Adipocyte (in vitro differentiated cells): Measurements from ENCODE around the gene GRIN3B.
A peak's percentile ranks its signal among the peaks of the same experiment; 100 is the strongest.

Experiments used
- DNase-seq: peaks from one replicate; pipeline ENCODE4 v3.0.0-alpha.2; 2015; ENCODE audit warnings: low read depth
- H3K27me3 ChIP-seq: replicated peaks from 2 replicates; pipeline ENCODE4 v1.7.0; 2013; ENCODE audit warnings: mild to moderate bottlenecking, low read length, moderate library complexity; ENCODE audit not compliant: control insufficient read depth, insufficient read depth
- H3K36me3 ChIP-seq: 2 replicates; pipeline ENCODE4 v1.7.0; 2013; ENCODE audit warnings: low read length, mild to moderate bottlenecking, moderate library complexity; ENCODE audit not compliant: control insufficient read depth, insufficient read depth, severe bottlenecking
- H3K4me1 ChIP-seq: 2 replicates; pipeline ENCODE4 v1.7.0; 2013; ENCODE audit warnings: mild to moderate bottlenecking, low read length, moderate library complexity; ENCODE audit not compliant: control insufficient read depth, insufficient read depth
- H3K4me3 ChIP-seq: 2 replicates; pipeline ENCODE4 v1.7.0; 2013; ENCODE audit warnings: mild to moderate bottlenecking, low read length, moderate library complexity
- H3K9ac ChIP-seq: 2 replicates; pipeline ENCODE4 v1.7.0; 2013; ENCODE audit warnings: mild to moderate bottlenecking, low read length, moderate library complexity
- H3K9me3 ChIP-seq: 2 replicates; pipeline ENCODE4 v1.7.0; 2013; ENCODE audit warnings: mild to moderate bottlenecking, low read length, moderate library complexity; ENCODE audit not compliant: control insufficient read depth

GRIN3B gene

DNA sequence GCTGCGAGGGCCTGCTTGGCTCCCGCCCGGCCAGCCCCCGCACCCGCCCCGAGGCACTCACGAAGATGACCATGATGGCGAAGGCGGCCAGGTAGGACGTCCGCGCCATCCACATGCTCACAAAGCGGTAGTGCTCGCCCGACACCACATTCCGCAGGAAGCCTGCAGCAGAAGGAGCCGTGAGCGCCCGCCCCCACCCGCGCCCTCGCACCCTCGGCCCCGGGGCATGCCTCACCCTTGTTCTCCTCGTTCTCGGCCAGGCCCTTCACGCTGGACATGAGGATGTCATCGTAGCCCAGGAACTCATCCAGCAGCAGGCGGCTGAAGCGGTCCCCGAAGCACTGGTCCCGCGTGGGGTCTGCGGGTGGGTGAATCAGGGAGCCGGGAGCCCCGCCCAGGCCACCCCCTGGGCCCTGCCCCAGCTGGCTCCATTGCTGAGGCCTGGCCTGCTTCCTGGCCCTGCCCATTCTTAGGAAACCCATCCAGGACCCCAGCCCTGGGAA is 11.7 kb downstream of the GRIN3B start:
- Histone ChIP-seq H3K4me1 (peaks cover 13% of the 10 kb centered on the region), H3K9me3 (no peaks in the 10 kb centered on the region), H3K9ac (no peak overlapping the region), H3K36me3 (peaks cover 23% of the 10 kb centered on the region), H3K4me3 (no peak overlapping the region), H3K27me3 (no peaks in the 10 kb centered on the region)
- DNase-seq: no peak

DNA sequence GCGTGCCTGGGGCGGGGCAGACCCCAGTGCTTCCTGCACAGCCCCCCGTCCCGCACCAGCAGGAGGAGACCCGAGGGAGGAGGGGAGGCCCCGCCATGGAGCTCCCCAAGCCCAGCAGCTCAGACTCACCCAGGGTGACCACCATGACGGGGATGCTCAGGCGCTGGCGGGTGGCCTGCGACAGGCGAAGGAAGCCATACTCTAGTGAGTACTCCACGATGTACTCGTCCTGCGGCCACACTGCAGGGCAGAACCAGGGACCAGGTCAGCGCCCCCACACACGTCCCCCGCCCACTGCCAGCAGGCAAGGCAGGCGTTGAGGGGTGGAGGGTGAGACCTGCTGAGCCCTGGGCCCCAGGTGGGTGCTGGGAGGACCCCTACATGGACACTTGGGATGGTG is 12.1 kb downstream of the GRIN3B start:
- Histone ChIP-seq H3K9ac (no peak overlapping the region), H3K9me3 (no peaks in the 10 kb centered on the region), H3K4me1 (peaks cover 17% of the 10 kb centered on the region), H3K4me3 (no peak overlapping the region), H3K27me3 (no peaks in the 10 kb centered on the region), H3K36me3 (peaks cover 23% of the 10 kb centered on the region)
- no peak for DNase-seq

- no peaks in the 10 kb centered on the region for H3K27me3 ChIP-seq
- H3K9me3 ChIP-seq: no peaks in the 10 kb centered on the region
- no peak overlapping the region for H3K9ac ChIP-seq
- peaks cover 26% of the 10 kb centered on the region for H3K4me1 ChIP-seq
- H3K4me3 ChIP-seq: no peak overlapping the region
- peaks cover 23% of the 10 kb centered on the region for H3K36me3 ChIP-seq
- no peak for DNase-seq
Observed at GRCh38 chr19:1013218-1013617, 13.0 kb downstream of the GRIN3B start.

GRCh38 chr19:1014161-1015060 is 14.2 kb downstream of the GRIN3B start:
- Histone ChIP-seq H3K4me1 (peaks cover 38% of the 10 kb centered on the region), H3K36me3 (peaks cover 23% of the 10 kb centered on the region), H3K9me3 (no peaks in the 10 kb centered on the region), H3K4me3 (no peak overlapping the region), H3K27me3 (no peaks in the 10 kb centered on the region), H3K9ac (no peak overlapping the region)
- DNase-seq: no peak

- no peak for DNase-seq
- peak overlapping the region; percentile 45 for H3K9ac ChIP-seq
- H3K27me3 ChIP-seq: no peaks in the 10 kb centered on the region
- H3K4me3 ChIP-seq: no peak overlapping the region
- H3K36me3 ChIP-seq: peaks cover 20% of the 10 kb centered on the region
- H3K9me3 ChIP-seq: no peaks in the 10 kb centered on the region
- H3K4me1 ChIP-seq: peaks cover 40% of the 10 kb centered on the region
Observed at GRCh38 chr19:1015061-1015781, 15.0 kb downstream of the GRIN3B start.

DNA sequence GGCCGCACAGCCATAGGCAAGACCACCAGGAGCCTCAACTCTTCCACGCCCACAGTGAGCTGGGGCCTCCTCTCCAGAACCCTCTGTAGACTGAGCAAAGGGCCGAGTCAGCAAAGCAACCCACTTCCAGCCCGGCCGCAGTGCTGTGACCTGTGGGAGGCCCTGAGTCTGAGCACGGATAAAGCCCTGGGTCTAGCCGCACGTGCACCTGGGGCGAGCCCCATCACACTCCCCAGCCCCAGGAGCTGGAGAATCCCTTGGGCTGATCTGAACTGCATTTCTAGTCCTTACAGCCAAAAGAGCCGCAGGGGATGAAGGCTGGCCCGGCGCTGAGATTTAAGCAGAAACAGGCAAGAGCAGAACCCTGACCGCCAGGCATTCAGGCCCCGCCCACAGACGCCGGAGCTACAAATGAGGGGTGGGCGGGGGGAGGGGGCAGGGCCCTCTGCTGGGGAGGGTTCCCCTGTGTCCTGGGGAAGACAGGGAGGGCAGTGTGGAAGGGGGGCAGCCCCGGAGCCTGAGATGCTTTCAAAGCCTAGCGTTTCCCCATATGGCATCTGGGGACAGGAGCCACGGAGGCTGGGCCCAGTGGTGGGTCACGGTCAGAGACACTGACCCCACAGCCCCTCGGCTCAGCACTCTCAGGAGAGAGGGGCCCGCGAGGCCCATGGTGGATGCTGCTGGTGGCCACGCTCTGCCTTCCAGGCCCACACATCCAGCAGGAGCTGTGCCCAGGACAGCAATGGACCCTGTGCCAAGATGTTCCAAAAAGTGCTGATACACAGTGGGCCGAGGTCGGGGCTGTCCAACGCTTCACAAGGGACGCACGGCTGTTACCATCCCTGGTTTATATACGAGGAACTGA is 15.8 kb downstream of the GRIN3B start:
- H3K27me3 ChIP-seq: no peaks in the 10 kb centered on the region
- no peak for DNase-seq

GRCh38 chr19:1016647-1017114 is 16.5 kb downstream of the GRIN3B start:
- Histone ChIP-seq H3K36me3 (peaks cover 15% of the 10 kb centered on the region), H3K27me3 (no peaks in the 10 kb centered on the region), H3K9ac (peak overlapping the region; percentile 51), H3K9me3 (no peaks in the 10 kb centered on the region), H3K4me1 (peaks cover 40% of the 10 kb centered on the region), H3K4me3 (no peak overlapping the region)
- DNase-seq: peak; percentile 47

More for the DNA sequence above, 15.8 kb downstream of the GRIN3B start:
- Histone ChIP-seq H3K9ac (peak overlapping the region; percentile 45), H3K9me3 (no peaks in the 10 kb centered on the region), H3K36me3 (peaks cover 17% of the 10 kb centered on the region), H3K4me3 (no peak overlapping the region), H3K4me1 (peaks cover 40% of the 10 kb centered on the region)

- H3K27me3 ChIP-seq: no peaks in the 10 kb centered on the region
- H3K36me3 ChIP-seq: peaks cover 12% of the 10 kb centered on the region
- H3K9ac ChIP-seq: peak overlapping the region; percentile 51
- no peak for DNase-seq
- H3K9me3 ChIP-seq: no peaks in the 10 kb centered on the region
- H3K4me3 ChIP-seq: peak overlapping the region; percentile 8
- H3K4me1 ChIP-seq: peaks cover 40% of the 10 kb centered on the region
Observed at GRCh38 chr19:1017115-1017905, 17.1 kb downstream of the GRIN3B start.

DNA sequence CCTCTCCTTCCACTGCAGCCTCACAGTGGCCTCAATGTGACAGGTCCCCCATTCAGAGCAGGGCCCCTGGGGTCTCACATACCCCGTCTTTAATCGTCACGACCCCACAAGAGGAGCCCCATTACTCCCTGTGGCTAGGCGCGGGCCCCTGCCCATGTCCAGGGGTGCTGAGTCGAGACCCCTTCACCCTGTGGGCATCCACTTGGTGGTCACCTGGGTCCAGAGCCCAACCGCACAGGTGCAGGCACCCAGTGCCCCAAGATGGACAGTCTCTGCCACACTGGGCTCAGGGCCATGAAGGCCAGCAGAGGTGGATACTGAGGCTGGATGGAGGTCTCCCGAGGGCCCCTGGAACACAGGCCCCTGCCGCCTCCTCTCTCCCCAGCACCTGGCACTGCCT is 17.7 kb downstream of the GRIN3B start:
- DNase-seq: no peak
- H3K4me3 ChIP-seq: no peak overlapping the region
- H3K9me3 ChIP-seq: no peaks in the 10 kb centered on the region
- H3K36me3 ChIP-seq: peaks cover 11% of the 10 kb centered on the region
- H3K27me3 ChIP-seq: no peaks in the 10 kb centered on the region
- peaks cover 40% of the 10 kb centered on the region for H3K4me1 ChIP-seq
- H3K9ac ChIP-seq: peak overlapping the region; percentile 56

GRCh38 chr19:1018393-1018792 is 18.2 kb downstream of the GRIN3B start:
- no peak for DNase-seq
- H3K4me1 ChIP-seq: peaks cover 43% of the 10 kb centered on the region
- H3K9ac ChIP-seq: peak overlapping the region; percentile 56
- H3K9me3 ChIP-seq: no peaks in the 10 kb centered on the region
- H3K27me3 ChIP-seq: no peaks in the 10 kb centered on the region
- H3K4me3 ChIP-seq: peak overlapping the region; percentile 93
- peaks cover 7% of the 10 kb centered on the region for H3K36me3 ChIP-seq
